HepG2 (cell line): ENCODE results near the gene ALPK1. TPM values are rescaled to one million over a fixed set of nuclear protein-coding genes. Genes with fewer than 3 reads are reported as not detected.

Experiments
- polyA plus RNA-seq, 8 experiments: library from polyadenylated mRNA; depleted of rRNA in 3 of 8; stranded (reverse) in 7 of 8; unstranded in 1 of 8; fragments of >200 nt; fragmentation: Illumina TruSeq in 4 of 8; extraction: Trizol in 4 of 8; gene quantifications; 2 replicates each; pipeline versions ENCODE4 v1.2.1 to v1.2.3, GENCODE V29; 2011 to 2016; ENCODE audit warnings: low read depth in 4 of 8, missing spikeins in 1 of 8, mixed read lengths in 1 of 8; ENCODE audit not compliant: insufficient read depth in 1 of 8
- total RNA-seq, 5 experiments: library from RNA; depleted of rRNA; stranded (reverse); fragments of >200 nt; fragmentation: Illumina TruSeq; extraction: Trizol; gene quantifications; 2 replicates each; pipeline ENCODE4 v1.2.3, GENCODE V29; 2016; ENCODE audit warnings: low read depth in 1 of 5

The ALPK1 gene
- total and polyA plus RNA-seq, 2 of the 13 experiments (the other 11 are each of a cell fraction or from before 2014, with no cell fraction given) = 0.61 to 1.3 TPM

Other genes starting within 250 kb of the ALPK1 start
- gene FAM241A, start 151.9 kb upstream of the ALPK1 start, total RNA-seq (2016; rRNA removed; fragmentation: Illumina TruSeq; extraction: Trizol) = 0.69 and 0.74 TPM in 2 replicates
- 0.61 and 0.71 TPM in 2 replicates for gene FAM241A, start 151.9 kb upstream of the ALPK1 start, polyA plus RNA-seq (2011; rRNA removed)
- 39.9 and 43.5 TPM in 2 replicates for gene AP1AR, start 65.6 kb upstream of the ALPK1 start, total RNA-seq (2016; rRNA removed; fragmentation: Illumina TruSeq; extraction: Trizol)
- gene AP1AR, start 65.6 kb upstream of the ALPK1 start, polyA plus RNA-seq (2011; rRNA removed) = 18.7 and 24.9 TPM in 2 replicates
- gene TIFA, start 11.5 kb upstream of the ALPK1 start, total RNA-seq (2016; rRNA removed; fragmentation: Illumina TruSeq; extraction: Trizol) = 8.5 and 13.7 TPM in 2 replicates
- 2.6 and 2.9 TPM in 2 replicates for gene TIFA, start 11.5 kb upstream of the ALPK1 start, polyA plus RNA-seq (2011; rRNA removed)
- gene NEUROG2, start 218.8 kb downstream of the ALPK1 start, total RNA-seq (2016; rRNA removed; fragmentation: Illumina TruSeq; extraction: Trizol) = not detected in 2 replicates
- gene NEUROG2, start 218.8 kb downstream of the ALPK1 start, polyA plus RNA-seq (2011; rRNA removed) = not detected in 2 replicates